Neural cell (in vitro differentiated cells): ENCODE measurements around the gene LIMS2. TPM values are rescaled to one million over a fixed set of nuclear protein-coding genes. Genes with fewer than 3 reads are reported as not detected.

Experiments used
- H2AFZ ChIP-seq: fragments of 200-600, 300-800 bp; sonication (generic), shearing (Covaris generic); 2 replicates; pipeline ENCODE4 v1.6.0; 2014; ENCODE audit warnings: low read depth, mild to moderate bottlenecking, antibody characterized with exemption, low read length, moderate library complexity
- H3F3A ChIP-seq: fragments of 200-600 bp; shearing (Covaris generic); 2 replicates; pipeline ENCODE4 v1.6.1; 2016; ENCODE audit warnings: mild to moderate bottlenecking, moderate library complexity, mixed read lengths, antibody characterized with exemption, low read length; ENCODE audit not compliant: insufficient read depth, poor library complexity, severe bottlenecking
- H3K27ac ChIP-seq: fragments of 200-600, 300-800 bp; sonication (generic), shearing (Covaris generic); 2 replicates; pipeline ENCODE4 v1.5.1; 2014; ENCODE audit warnings: mild to moderate bottlenecking, low read length, moderate library complexity
- H3K27me3 ChIP-seq: fragments of 300-800, 200-600 bp; sonication (generic), shearing (Covaris generic); 2 replicates; pipeline ENCODE4 v1.6.0; 2014; ENCODE audit warnings: mild to moderate bottlenecking, low read depth, low read length, moderate library complexity; ENCODE audit not compliant: insufficient read depth
- H3K36me3 ChIP-seq: fragments of 300-800, 200-600 bp; sonication (generic), shearing (Covaris generic); 2 replicates; pipeline ENCODE4 v1.5.1; 2014; ENCODE audit warnings: mild to moderate bottlenecking, antibody characterized with exemption, low read length, moderate library complexity; ENCODE audit not compliant: insufficient read depth
- H3K4me2 ChIP-seq: fragments of 300-800, 200-600 bp; sonication (generic), shearing (Covaris generic); 2 replicates; pipeline ENCODE4 v1.6.0; 2014; ENCODE audit warnings: mild to moderate bottlenecking, low read length
- H3K4me3 ChIP-seq: fragments of 300-800, 200-600 bp; sonication (generic), shearing (Covaris generic); 2 replicates; pipeline ENCODE4 v1.5.1; 2014; ENCODE audit warnings: mild to moderate bottlenecking, low read length, moderate library complexity
- H3K79me2 ChIP-seq: fragments of 200-600 bp; shearing (Covaris generic); replicated peaks from 2 replicates; pipeline ENCODE4 v1.6.0; 2014; ENCODE audit warnings: mild to moderate bottlenecking, low read length, moderate library complexity; ENCODE audit not compliant: insufficient read depth
- H3K9ac ChIP-seq: fragments of 300-800, 200-600 bp; sonication (generic), shearing (Covaris generic); 2 replicates; pipeline ENCODE4 v1.6.1; 2016; ENCODE audit warnings: mild to moderate bottlenecking, low read length, mixed read lengths
- H3K9me2 ChIP-seq: fragments of 200-600 bp; shearing (Covaris generic); 2 replicates; pipeline ENCODE4 v1.6.1; 2016; ENCODE audit warnings: mild to moderate bottlenecking, low read length, mixed read lengths; ENCODE audit not compliant: insufficient read depth
- H3K9me3 ChIP-seq: fragments of 200-600, 300-800 bp; sonication (generic), shearing (Covaris generic); 2 replicates; pipeline ENCODE4 v1.6.1; 2016; ENCODE audit warnings: mild to moderate bottlenecking, mixed run types, low read length, moderate library complexity, mixed read lengths
- H4K20me1 ChIP-seq: fragments of 200-600 bp; shearing (Covaris generic); 2 replicates; pipeline ENCODE4 v1.6.1; 2016; ENCODE audit warnings: mild to moderate bottlenecking, mixed run types; ENCODE audit not compliant: insufficient read depth
- EP300 ChIP-seq: fragments of 450-650 bp; conservative IDR thresholded peaks from 2 replicates; pipeline ENCODE4 v1.6.1; 2014; ENCODE audit warnings: antibody characterized with exemption, mild to moderate bottlenecking, moderate library complexity; ENCODE audit not compliant: poor library complexity, severe bottlenecking
- EZH2 ChIP-seq: fragments of 200-600, 300-800 bp; shearing (Covaris generic), sonication (generic); IDR thresholded peaks from 2 replicates; pipeline ENCODE4 v1.6.1; 2014; ENCODE audit warnings: antibody characterized with exemption, low read length, borderline replicate concordance, mild to moderate bottlenecking; ENCODE audit not compliant: insufficient read depth, poor library complexity, severe bottlenecking
- MXI1 ChIP-seq: fragments of 450-650 bp; conservative IDR thresholded peaks from 2 replicates; pipeline ENCODE4 v1.6.1; 2014; ENCODE audit warnings: antibody characterized with exemption, mild to moderate bottlenecking; ENCODE audit not compliant: poor library complexity, severe bottlenecking
- POLR2AphosphoS5 ChIP-seq: IDR thresholded peaks from 2 replicates; pipeline ENCODE4 v1.6.1; 2012
- RAD21 ChIP-seq: fragments of 450-650 bp; conservative IDR thresholded peaks from 2 replicates; pipeline ENCODE4 v1.6.1; 2014; ENCODE audit warnings: antibody characterized with exemption, mild to moderate bottlenecking, moderate library complexity
- REST ChIP-seq: IDR thresholded peaks from 2 replicates; pipeline ENCODE4 v1.6.1; 2012; ENCODE audit warnings: borderline replicate concordance
- SMC3 ChIP-seq: fragments of 450-650 bp; conservative IDR thresholded peaks from 2 replicates; pipeline ENCODE4 v1.6.1; 2014; ENCODE audit warnings: antibody characterized with exemption, mild to moderate bottlenecking, moderate library complexity; ENCODE audit not compliant: poor library complexity
- TAF1 ChIP-seq: IDR thresholded peaks from 2 replicates; pipeline ENCODE4 v1.6.1; 2012; ENCODE audit warnings: low read depth
- polyA plus RNA-seq: library from polyadenylated mRNA; depleted of rRNA; stranded (reverse); fragments of >200 nt; gene quantifications from 2 replicates; pipeline ENCODE4 v1.2.3, GENCODE V29; 2014
- TF ChIP-seq, protein P1 (sequence below): fragments of 450-650 bp; IDR thresholded peaks from 2 replicates; pipeline ENCODE4 v1.5.1; 2014; ENCODE audit warnings: antibody characterized with exemption, mild to moderate bottlenecking, moderate library complexity; ENCODE audit not compliant: poor library complexity, severe bottlenecking

Gene LIMS2
- polyA plus RNA-seq, 1 donor from 2014 or later: not detected

GRCh38 chr2:127680706-127681287 lies 5.5 kb upstream of the LIMS2 start:
- Histone ChIP-seq H3K9ac (no peak overlapping the region), H4K20me1 (no peaks in the 10 kb centered on the region), H3K27me3 (peaks cover 11% of the 10 kb centered on the region), H3K36me3 (no peaks in the 10 kb centered on the region), H3K9me3 (no peaks in the 10 kb centered on the region), H3K27ac (no peak overlapping the region), H3F3A (no peaks in the 10 kb centered on the region), H3K4me3 (no peak overlapping the region), H2AFZ (no peak overlapping the region), H3K79me2 (no peaks in the 10 kb centered on the region), H3K4me2 (no peak overlapping the region), H3K9me2 (no peaks in the 10 kb centered on the region)
- TF ChIP-seq RAD21 (no peak), EZH2 (no peak)

GRCh38 chr2:127679680-127680361 lies 4.5 kb upstream of the LIMS2 start:
- no peaks in the 10 kb centered on the region for H4K20me1 ChIP-seq
- no peaks in the 10 kb centered on the region for H3K9me2 ChIP-seq
- no peak overlapping the region for H3K4me2 ChIP-seq
- H3K9me3 ChIP-seq: no peaks in the 10 kb centered on the region
- no peak overlapping the region for H3K9ac ChIP-seq
- no peak overlapping the region for H2AFZ ChIP-seq
- no peaks in the 10 kb centered on the region for H3F3A ChIP-seq
- H3K79me2 ChIP-seq: no peaks in the 10 kb centered on the region
- H3K4me3 ChIP-seq: no peak overlapping the region
- H3K27me3 ChIP-seq: peaks cover 17% of the 10 kb centered on the region
- no peaks in the 10 kb centered on the region for H3K36me3 ChIP-seq
- no peak overlapping the region for H3K27ac ChIP-seq
- TF ChIP-seq SMC3: no peak
- TF ChIP-seq MXI1: no peak
- no peak for TF ChIP-seq RAD21
- TF ChIP-seq EZH2: no peak
- no peak for TF ChIP-seq TAF1
- TF ChIP-seq POLR2AphosphoS5: no peak
- TF ChIP-seq EP300: no peak
- TF ChIP-seq, protein P1, sequence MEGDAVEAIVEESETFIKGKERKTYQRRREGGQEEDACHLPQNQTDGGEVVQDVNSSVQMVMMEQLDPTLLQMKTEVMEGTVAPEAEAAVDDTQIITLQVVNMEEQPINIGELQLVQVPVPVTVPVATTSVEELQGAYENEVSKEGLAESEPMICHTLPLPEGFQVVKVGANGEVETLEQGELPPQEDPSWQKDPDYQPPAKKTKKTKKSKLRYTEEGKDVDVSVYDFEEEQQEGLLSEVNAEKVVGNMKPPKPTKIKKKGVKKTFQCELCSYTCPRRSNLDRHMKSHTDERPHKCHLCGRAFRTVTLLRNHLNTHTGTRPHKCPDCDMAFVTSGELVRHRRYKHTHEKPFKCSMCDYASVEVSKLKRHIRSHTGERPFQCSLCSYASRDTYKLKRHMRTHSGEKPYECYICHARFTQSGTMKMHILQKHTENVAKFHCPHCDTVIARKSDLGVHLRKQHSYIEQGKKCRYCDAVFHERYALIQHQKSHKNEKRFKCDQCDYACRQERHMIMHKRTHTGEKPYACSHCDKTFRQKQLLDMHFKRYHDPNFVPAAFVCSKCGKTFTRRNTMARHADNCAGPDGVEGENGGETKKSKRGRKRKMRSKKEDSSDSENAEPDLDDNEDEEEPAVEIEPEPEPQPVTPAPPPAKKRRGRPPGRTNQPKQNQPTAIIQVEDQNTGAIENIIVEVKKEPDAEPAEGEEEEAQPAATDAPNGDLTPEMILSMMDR: no peak
- no peak for TF ChIP-seq REST
